GM23248 (cell line): ENCODE results near the gene AKAP7. TPM values are rescaled to one million over a fixed set of nuclear protein-coding genes. Genes with fewer than 3 reads are reported as not detected.
A peak's percentile ranks its signal among the peaks of the same experiment; 100 is the strongest.

Source experiments
- DNase-seq: peaks from one replicate; pipeline ENCODE4 v3.0.0-alpha.2; 2015
- H2AFZ ChIP-seq: fragments of 200-600 bp; sonication (generic); 2 replicates; pipeline ENCODE4 v1.6.1; 2016; ENCODE audit warnings: antibody characterized with exemption
- H3F3A ChIP-seq: fragments of 200-600 bp; sonication (generic); 2 replicates; pipeline ENCODE4 v1.6.1; 2016; ENCODE audit warnings: mild to moderate bottlenecking, antibody characterized with exemption, mixed run types; ENCODE audit not compliant: insufficient read depth
- H3K27ac ChIP-seq: fragments of 200-600 bp; sonication (generic); 2 replicates; pipeline ENCODE4 v1.5.1; 2016; ENCODE audit warnings: mild to moderate bottlenecking
- H3K27me3 ChIP-seq: fragments of 200-600 bp; sonication (generic); replicated peaks from 2 replicates; pipeline ENCODE4 v1.6.1; 2016; ENCODE audit warnings: mild to moderate bottlenecking; ENCODE audit not compliant: insufficient read depth
- H3K36me3 ChIP-seq: fragments of 200-600 bp; sonication (generic); 2 replicates; pipeline ENCODE4 v1.6.1; 2016; ENCODE audit warnings: low read depth, mild to moderate bottlenecking
- H3K4me1 ChIP-seq: fragments of 200-600 bp; sonication (generic); 2 replicates; pipeline ENCODE4 v1.6.1; 2016; ENCODE audit warnings: mild to moderate bottlenecking; ENCODE audit not compliant: insufficient read depth
- H3K4me2 ChIP-seq: fragments of 200-600 bp; sonication (generic); one replicate; pipeline ENCODE4 v1.6.1; 2016; ENCODE audit warnings: mild to moderate bottlenecking; ENCODE audit not compliant: unreplicated experiment
- H3K4me3 ChIP-seq: fragments of 200-600 bp; sonication (generic); 2 replicates; pipeline ENCODE4 v1.5.1; 2016; ENCODE audit warnings: mild to moderate bottlenecking
- H3K79me2 ChIP-seq: fragments of 200-600 bp; sonication (generic); 2 replicates; pipeline ENCODE4 v1.6.1; 2016; ENCODE audit warnings: mild to moderate bottlenecking; ENCODE audit not compliant: insufficient read depth
- H3K9ac ChIP-seq: fragments of 200-600 bp; sonication (generic); 2 replicates; pipeline ENCODE4 v1.6.1; 2016; ENCODE audit warnings: mild to moderate bottlenecking
- H3K9me2 ChIP-seq: fragments of 200-600 bp; sonication (generic); 2 replicates; pipeline ENCODE4 v1.6.1; 2016; ENCODE audit warnings: mixed run types, mild to moderate bottlenecking, moderate library complexity; ENCODE audit not compliant: insufficient read depth
- H3K9me3 ChIP-seq: fragments of 200-600 bp; sonication (generic); one replicate; pipeline ENCODE4 v1.6.1; 2017; ENCODE audit warnings: low read depth
- H4K20me1 ChIP-seq: fragments of 200-600 bp; sonication (generic); 2 replicates; pipeline ENCODE4 v1.6.0; 2016; ENCODE audit not compliant: insufficient read depth
- EZH2 ChIP-seq: fragments of 200-600 bp; sonication (generic); IDR thresholded peaks from 2 replicates; pipeline ENCODE4 v1.6.1; 2018; ENCODE audit warnings: antibody characterized with exemption, mild to moderate bottlenecking; ENCODE audit not compliant: insufficient read depth, poor library complexity, severe bottlenecking
- EZH2phosphoT487 ChIP-seq: fragments of 200-600 bp; sonication (generic); IDR thresholded peaks from 2 replicates; pipeline ENCODE4 v1.6.1; 2018; ENCODE audit warnings: antibody characterized with exemption, moderate library complexity, mild to moderate bottlenecking, low read depth; ENCODE audit not compliant: insufficient read depth
- WGBS, 2 experiments: methylation state at CpG; one replicate each; pipeline ENCODE4 v1.1.6; 2015 to 2017; ENCODE audit warnings: low lambda C conversion rate in 2 of 2, low coverage in 1 of 2; ENCODE audit errors: missing lambda C conversion rate in 2 of 2; 5-methylcytosine and 5-hydroxymethylcytosine counted together
- in situ Hi-C: fragments of 300-500 bp; cut with MboI; formaldehyde crosslinking; loops from 2 replicates; pipeline ENCODE4 v1.15.0; 2020
- polyA plus RNA-seq: library from polyadenylated mRNA; unstranded; fragments of >200 nt; fragmentation: Nextera tagmentation; extraction: Ambion mirVana; gene quantifications from 2 replicates; pipeline ENCODE4 v1.2.1, GENCODE V29; 2016
- total RNA-seq: library from RNA; depleted of rRNA; stranded (reverse); fragments of >200 nt; shearing (Covaris generic); gene quantifications from 2 replicates; pipeline ENCODE4 v1.2.3, GENCODE V29; 2014

The AKAP7 gene
- total and polyA plus RNA-seq, 2 experiments from 2014 or later: 3.2 to 8.2 TPM

GRCh38 chr6:131227158-131227543 lies 91.9 kb downstream of the AKAP7 start:
- 96 to 97% methylated on average over 3 of the region's 3 CpGs for WGBS, 2 experiments
- Histone ChIP-seq H3K9me2 (no peaks in the 10 kb centered on the region), H4K20me1 (no peaks in the 10 kb centered on the region), H3F3A (no peaks in the 10 kb centered on the region), H3K79me2 (no peaks in the 10 kb centered on the region), H3K9ac (no peak overlapping the region), H3K4me3 (no peak overlapping the region), H3K4me1 (no peaks in the 10 kb centered on the region), H2AFZ (no peak overlapping the region), H3K27me3 (no peaks in the 10 kb centered on the region), H3K9me3 (no peaks in the 10 kb centered on the region), H3K4me2 (no peak overlapping the region), H3K27ac (no peak overlapping the region), H3K36me3 (no peaks in the 10 kb centered on the region)
- no peak for TF ChIP-seq EZH2
- TF ChIP-seq EZH2phosphoT487: no peak
- DNase-seq: no peak
- in situ Hi-C loops: no loop called here

- no peak overlapping the region for H2AFZ ChIP-seq
- WGBS, 2 experiments: 84 to 95% methylated on average over 2 of the region's 2 CpGs
- no peak overlapping the region for H3K9ac ChIP-seq
- no peak overlapping the region for H3K27ac ChIP-seq
- no peaks in the 10 kb centered on the region for H4K20me1 ChIP-seq
- TF ChIP-seq EZH2: no peak
- H3K4me2 ChIP-seq: no peak overlapping the region
- in situ Hi-C loops: no loop called here
- H3K4me1 ChIP-seq: no peaks in the 10 kb centered on the region
- no peaks in the 10 kb centered on the region for H3K9me3 ChIP-seq
- peak; percentile 13 for DNase-seq
- no peaks in the 10 kb centered on the region for H3K27me3 ChIP-seq
- no peak overlapping the region for H3K4me3 ChIP-seq
- H3K36me3 ChIP-seq: no peaks in the 10 kb centered on the region
- H3K79me2 ChIP-seq: no peaks in the 10 kb centered on the region
- H3F3A ChIP-seq: no peaks in the 10 kb centered on the region
- H3K9me2 ChIP-seq: no peaks in the 10 kb centered on the region
Observed at GRCh38 chr6:131231103-131231502, 95.8 kb downstream of the AKAP7 start.

- 69 to 71% methylated on average over 5 of the region's 5 CpGs for WGBS, 2 experiments
- Histone ChIP-seq H3K9ac (no peak overlapping the region), H3F3A (no peaks in the 10 kb centered on the region), H3K9me3 (no peaks in the 10 kb centered on the region), H3K4me3 (no peak overlapping the region), H3K4me2 (no peak overlapping the region), H4K20me1 (no peaks in the 10 kb centered on the region), H3K79me2 (no peaks in the 10 kb centered on the region), H3K36me3 (no peaks in the 10 kb centered on the region), H3K9me2 (no peaks in the 10 kb centered on the region), H3K27ac (no peak overlapping the region), H3K27me3 (no peaks in the 10 kb centered on the region), H2AFZ (no peak overlapping the region), H3K4me1 (no peaks in the 10 kb centered on the region)
- in situ Hi-C loops: no loop called here
- no peak for DNase-seq
- no peak for TF ChIP-seq EZH2phosphoT487
Observed at GRCh38 chr6:131231891-131232290, 96.6 kb downstream of the AKAP7 start.

- Histone ChIP-seq H3K79me2 (no peaks in the 10 kb centered on the region), H3F3A (no peaks in the 10 kb centered on the region), H3K36me3 (no peaks in the 10 kb centered on the region), H3K4me3 (no peak overlapping the region), H3K27me3 (no peaks in the 10 kb centered on the region), H3K9ac (no peak overlapping the region), H2AFZ (no peak overlapping the region), H3K4me2 (no peak overlapping the region), H3K9me3 (no peaks in the 10 kb centered on the region), H4K20me1 (no peaks in the 10 kb centered on the region), H3K9me2 (no peaks in the 10 kb centered on the region), H3K4me1 (no peaks in the 10 kb centered on the region), H3K27ac (no peak overlapping the region)
- TF ChIP-seq EZH2: no peak
- TF ChIP-seq EZH2phosphoT487: no peak
- 75 to 78% methylated on average over 4 of the region's 4 CpGs for WGBS, 2 experiments
- in situ Hi-C loops: no loop called here
- no peak for DNase-seq
Observed at GRCh38 chr6:131244942-131245341, 109.7 kb downstream of the AKAP7 start.

- Histone ChIP-seq H3K27ac (no peak overlapping the region), H3K9me2 (no peaks in the 10 kb centered on the region), H3K27me3 (no peaks in the 10 kb centered on the region), H3K36me3 (no peaks in the 10 kb centered on the region), H3K9me3 (no peaks in the 10 kb centered on the region), H3K4me1 (peaks cover 9% of the 10 kb centered on the region; the same call in 1 of the 2 replicates), H3K4me3 (peak overlapping the region; percentile 70), H3F3A (no peaks in the 10 kb centered on the region), H4K20me1 (no peaks in the 10 kb centered on the region), H3K9ac (no peak overlapping the region), H3K4me2 (peak overlapping the region; percentile 87), H3K79me2 (no peaks in the 10 kb centered on the region), H2AFZ (peak overlapping the region; percentile 81)
- DNase-seq: peak; percentile 62
- no peak for TF ChIP-seq EZH2phosphoT487
- TF ChIP-seq EZH2: no peak
- in situ Hi-C loops: no loop called here
- 13 to 17% methylated on average over 9 of the region's 9 CpGs for WGBS, 2 experiments
Observed at GRCh38 chr6:131250122-131250521, 114.9 kb downstream of the AKAP7 start.
